ENCODE results near the gene KRT80. TPM values are rescaled to one million over a fixed set of nuclear protein-coding genes. Genes with fewer than 3 reads are reported as not detected.

Gene KRT80
- total RNA-seq, 1 donor, result 1.3 TPM

DNA sequence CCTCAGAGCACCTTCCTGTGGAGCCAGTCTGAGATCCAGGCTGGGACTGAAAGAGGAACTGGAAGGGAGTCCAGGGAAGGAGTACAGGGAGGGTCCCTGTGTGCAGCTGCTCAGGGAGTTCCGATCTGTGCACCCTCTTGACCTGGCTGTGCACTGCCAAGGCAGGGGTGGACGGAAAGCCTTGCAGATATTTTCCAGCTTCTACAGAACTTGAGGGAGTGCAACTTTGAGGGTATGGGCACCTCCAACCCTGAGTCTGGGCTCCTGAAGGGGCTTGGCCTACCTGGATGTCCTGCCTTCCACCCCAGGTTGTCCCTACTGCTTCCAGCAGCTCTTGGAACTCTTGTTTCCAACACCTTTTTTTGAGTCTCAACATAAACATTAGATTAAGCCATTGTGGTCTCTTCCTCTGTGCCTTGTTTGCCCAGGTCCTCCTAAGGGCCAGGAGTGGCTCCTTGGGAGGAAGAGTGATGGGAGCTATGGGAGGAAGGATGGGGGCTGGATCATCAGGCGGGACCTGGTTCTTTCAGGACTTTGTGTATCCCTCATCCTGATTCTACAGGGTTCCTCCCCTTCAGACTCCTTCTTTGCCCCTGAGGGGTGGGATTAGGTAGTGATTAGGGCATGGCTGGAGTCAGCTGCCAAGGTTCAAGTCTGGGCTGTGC lies 44.7 kb upstream of the KRT80 start:
- TF ChIP-seq, protein P1, sequence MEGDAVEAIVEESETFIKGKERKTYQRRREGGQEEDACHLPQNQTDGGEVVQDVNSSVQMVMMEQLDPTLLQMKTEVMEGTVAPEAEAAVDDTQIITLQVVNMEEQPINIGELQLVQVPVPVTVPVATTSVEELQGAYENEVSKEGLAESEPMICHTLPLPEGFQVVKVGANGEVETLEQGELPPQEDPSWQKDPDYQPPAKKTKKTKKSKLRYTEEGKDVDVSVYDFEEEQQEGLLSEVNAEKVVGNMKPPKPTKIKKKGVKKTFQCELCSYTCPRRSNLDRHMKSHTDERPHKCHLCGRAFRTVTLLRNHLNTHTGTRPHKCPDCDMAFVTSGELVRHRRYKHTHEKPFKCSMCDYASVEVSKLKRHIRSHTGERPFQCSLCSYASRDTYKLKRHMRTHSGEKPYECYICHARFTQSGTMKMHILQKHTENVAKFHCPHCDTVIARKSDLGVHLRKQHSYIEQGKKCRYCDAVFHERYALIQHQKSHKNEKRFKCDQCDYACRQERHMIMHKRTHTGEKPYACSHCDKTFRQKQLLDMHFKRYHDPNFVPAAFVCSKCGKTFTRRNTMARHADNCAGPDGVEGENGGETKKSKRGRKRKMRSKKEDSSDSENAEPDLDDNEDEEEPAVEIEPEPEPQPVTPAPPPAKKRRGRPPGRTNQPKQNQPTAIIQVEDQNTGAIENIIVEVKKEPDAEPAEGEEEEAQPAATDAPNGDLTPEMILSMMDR (IDR thresholded peaks at IDR 0.05; ENCODE audit: insufficient read depth, low read depth, low read length), result no peak
- no peak for DNase-seq (ENCODE audit: low read depth)
- no peak overlapping the region for H3K4me3 ChIP-seq (ENCODE audit: low read depth, low read length)

DNA sequence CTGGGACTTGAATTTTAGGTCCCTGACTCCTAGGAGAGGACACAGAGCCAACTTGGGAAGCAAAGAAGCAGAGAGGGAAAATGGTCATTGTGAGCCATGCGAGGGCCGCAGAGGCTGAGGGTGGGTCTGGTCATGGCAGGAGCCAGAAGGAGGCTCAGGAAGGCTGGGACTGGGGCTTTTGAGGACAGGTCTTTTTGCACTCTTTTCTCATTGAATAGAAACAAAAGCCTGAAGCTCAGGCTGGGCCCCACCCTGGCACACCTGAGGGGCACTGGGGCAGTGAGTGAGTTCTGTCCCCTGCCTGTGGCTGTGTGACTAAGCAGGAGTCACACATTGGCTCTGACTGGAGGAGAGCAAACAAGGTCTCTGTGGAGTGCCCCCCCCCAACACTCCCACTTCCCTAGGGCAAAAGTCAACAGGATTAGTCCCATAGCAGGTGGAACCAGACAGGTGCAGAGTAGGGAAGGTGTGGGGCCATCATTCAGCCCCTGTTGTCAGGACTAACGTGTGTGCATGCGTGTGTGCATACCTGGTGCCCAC lies 44.1 kb upstream of the KRT80 start:
- DNase-seq (ENCODE audit: low read depth), result no peak
- H3K4me3 ChIP-seq (ENCODE audit: low read depth, low read length), result no peak overlapping the region
- TF ChIP-seq, protein P1 (IDR thresholded peaks at IDR 0.05; ENCODE audit: insufficient read depth, low read depth, low read length), result no peak

DNA sequence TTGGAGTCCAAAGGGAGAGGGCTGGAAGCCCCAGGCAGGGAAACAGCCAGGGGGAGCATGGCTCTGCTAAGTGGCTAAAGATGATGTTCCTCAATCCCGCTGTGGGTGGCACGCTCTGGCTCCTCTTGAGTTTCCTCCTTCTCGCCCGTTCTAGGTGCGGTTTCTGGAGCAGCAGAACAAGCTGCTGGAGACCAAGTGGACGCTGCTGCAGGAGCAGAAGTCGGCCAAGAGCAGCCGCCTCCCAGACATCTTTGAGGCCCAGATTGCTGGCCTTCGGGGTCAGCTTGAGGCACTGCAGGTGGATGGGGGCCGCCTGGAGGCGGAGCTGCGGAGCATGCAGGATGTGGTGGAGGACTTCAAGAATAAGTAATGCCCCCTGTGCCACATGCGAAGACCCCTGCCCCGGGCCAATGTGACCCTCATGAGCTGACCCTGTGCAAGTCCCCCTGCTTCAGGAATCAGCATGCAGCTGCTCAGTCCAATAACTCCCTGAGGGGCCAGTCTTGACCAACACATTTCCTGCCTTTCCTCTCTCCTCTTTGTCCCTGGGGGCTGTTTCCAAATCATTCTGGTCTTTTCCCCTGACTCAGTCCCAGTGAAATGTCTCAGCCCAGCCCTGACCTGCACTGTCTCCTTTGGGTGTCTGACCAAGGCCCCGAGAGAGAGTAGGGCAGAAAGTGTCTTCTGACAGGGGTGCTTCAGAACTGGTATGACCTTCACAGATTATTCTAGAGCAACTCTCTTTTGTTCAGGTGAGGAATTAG lies 43.4 kb upstream of the KRT80 start:
- TF ChIP-seq, protein P1 (IDR thresholded peaks at IDR 0.05; ENCODE audit: insufficient read depth, low read depth, low read length), result no peak
- no peak overlapping the region for H3K4me3 ChIP-seq (ENCODE audit: low read depth, low read length)
- no peak for DNase-seq (ENCODE audit: low read depth)

DNA sequence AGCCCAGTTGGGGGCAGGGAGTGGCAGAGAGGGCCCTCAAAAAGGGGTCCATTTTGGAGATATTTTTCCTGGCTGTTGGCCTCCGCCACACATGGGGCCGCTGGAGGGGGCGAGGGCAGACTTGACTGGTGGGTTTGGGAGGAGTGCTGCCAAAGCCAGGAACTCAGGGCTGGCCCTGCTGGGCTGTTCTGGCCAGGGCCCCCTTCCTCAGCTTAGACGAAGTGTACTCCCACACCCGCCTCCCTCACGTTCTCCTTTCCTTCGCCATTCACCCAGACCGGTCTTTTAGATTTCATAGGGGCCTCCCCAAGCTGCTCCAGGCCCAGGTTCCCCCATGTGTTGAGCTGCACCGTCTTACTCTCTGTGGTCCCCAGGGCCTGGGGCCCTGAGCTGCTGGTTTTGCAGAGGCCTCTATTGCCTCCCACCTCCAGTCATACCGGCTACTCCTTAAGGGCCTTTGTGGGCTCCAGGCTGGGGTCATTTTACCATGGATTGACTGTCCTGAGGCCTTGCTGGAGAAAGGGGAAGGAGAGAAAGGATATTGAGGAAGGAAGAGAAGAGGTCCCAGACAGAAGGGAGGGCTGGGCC lies 42.5 kb upstream of the KRT80 start:
- no peak overlapping the region for H3K4me3 ChIP-seq (ENCODE audit: low read depth, low read length)
- TF ChIP-seq, protein P1 (IDR thresholded peaks at IDR 0.05; ENCODE audit: insufficient read depth, low read depth, low read length), result no peak

DNA sequence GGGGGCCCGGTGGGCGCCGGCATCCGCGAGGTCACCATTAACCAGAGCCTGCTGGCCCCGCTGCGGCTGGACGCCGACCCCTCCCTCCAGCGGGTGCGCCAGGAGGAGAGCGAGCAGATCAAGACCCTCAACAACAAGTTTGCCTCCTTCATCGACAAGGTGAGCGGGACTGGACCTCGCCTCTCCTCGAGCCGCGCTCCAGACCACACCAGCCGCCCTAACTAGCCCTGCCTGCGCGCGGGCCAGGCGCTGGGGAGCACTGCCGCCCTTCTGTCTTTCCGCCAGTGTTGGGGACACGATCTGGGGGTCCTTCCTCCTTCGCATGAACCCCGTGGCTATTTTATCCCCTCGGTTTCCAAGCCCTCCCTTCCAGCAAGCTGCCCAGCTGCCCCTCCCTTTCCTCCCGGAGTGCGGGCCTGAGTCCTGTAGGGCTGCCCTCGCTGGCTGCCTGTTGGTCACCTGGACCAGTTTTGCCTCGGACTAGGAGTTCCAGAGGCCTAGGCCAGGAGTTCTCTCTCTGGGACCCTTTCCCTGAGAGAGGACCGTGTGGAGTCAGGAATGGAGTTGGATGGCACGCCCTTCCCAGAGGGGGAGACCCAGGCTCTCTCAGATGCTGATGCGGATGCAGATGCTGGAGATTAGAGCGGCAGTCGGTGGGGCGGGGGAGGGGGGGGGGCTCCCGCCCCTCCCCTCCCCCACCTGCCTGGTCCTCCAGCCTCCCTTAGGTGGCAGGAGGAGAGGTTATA lies 41.8 kb upstream of the KRT80 start:
- TF ChIP-seq, protein P1 (IDR thresholded peaks at IDR 0.05; ENCODE audit: insufficient read depth, low read depth, low read length), result no peak
- H3K4me3 ChIP-seq (ENCODE audit: low read depth, low read length), result no peak overlapping the region
- DNase-seq (ENCODE audit: low read depth), result no peak

More for the DNA sequence above, 42.5 kb upstream of the KRT80 start:
- no peak for DNase-seq (ENCODE audit: low read depth)

DNA sequence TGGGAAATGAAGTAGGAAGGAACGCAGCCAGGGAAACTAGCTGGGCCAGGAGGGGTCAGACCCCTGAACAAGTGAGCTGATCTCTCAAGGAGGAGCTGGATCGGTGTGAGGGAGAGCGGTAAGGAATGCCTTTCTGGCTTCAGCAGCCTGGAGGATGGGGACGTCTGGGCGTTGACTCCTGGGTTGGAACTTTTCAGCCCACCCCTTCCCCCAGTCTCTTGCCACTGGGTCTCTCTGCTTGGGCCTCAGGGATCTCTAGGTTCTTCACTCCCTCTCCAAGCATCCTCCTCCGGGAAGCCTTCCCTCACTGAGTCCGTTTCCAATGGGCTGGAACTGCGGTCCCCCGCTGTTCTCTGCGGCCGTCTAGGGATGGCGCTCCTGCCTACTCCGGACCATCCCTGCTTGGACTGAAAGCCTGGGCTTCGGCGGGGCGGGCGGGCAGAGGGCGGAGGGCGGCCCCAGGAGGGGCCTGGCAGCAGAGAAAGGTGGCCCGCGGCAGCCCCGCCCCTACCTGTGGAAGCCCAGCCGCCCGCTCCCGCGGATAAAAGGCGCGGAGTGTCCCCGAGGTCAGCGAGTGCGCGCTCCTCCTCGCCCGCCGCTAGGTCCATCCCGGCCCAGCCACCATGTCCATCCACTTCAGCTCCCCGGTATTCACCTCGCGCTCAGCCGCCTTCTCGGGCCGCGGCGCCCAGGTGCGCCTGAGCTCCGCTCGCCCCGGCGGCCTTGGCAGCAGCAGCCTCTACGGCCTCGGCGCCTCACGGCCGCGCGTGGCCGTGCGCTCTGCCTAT lies 41.1 kb upstream of the KRT80 start, which contains the start of gene KRT7:
Gene KRT7 (plus strand): TSS at position 570 of the 788 bp plus-strand sequence. CDS start 54 bp downstream, at position 624.
- TF ChIP-seq, protein P1 (IDR thresholded peaks at IDR 0.05; ENCODE audit: insufficient read depth, low read depth, low read length), result no peak
- H3K4me3 ChIP-seq (ENCODE audit: low read depth, low read length), result no peak within 1 kb of the TSS
- DNase-seq (ENCODE audit: low read depth), result no peak
